K562 (cell line): ENCODE measurements around the gene KPNB1. TPM values are rescaled to one million over a fixed set of nuclear protein-coding genes. Genes with fewer than 3 reads are reported as not detected.

Source experiments
- ATAC-seq: fragments of 200-7000 bp; cut with Tn5 transposase; 3 replicates; pipeline ENCODE4 v1.9.1; 2020; ENCODE audit warnings: moderate library complexity
- BruUV-seq: library from RNA; stranded (reverse); fragments of 400-500 nt; replicated peaks from 2 replicates; lab custom pipeline; 2021; lab: Mats Ljungman, UMichigan
- CTCF ChIA-PET: fragments of 300-600 bp; formaldehyde crosslinking; extraction: SDS; loops from one replicate; lab custom pipeline; 2021; ENCODE audit warnings: low intra/inter-chr PET ratio; lab: Yijun Ruan, JAX
- POLR2A ChIA-PET: fragments of 300-600, 350-650 bp; sonication (Branson Sonifier 250); formaldehyde crosslinking; extraction: SDS; loops from one replicate; lab custom pipeline; 2021; ENCODE audit warnings: antibody characterized with exemption, inconsistent platforms; lab: Yijun Ruan, JAX
- DNase-seq, 4 experiments: peaks; one replicate each; pipeline versions ENCODE4 v3.0.0 to v3.0.0-alpha.2; 2011 to 2018; ENCODE audit warnings: low spot score in 3 of 4, mixed read lengths in 3 of 4; ENCODE audit errors: extremely low read depth in 1 of 4
- FAIRE-seq: peaks from 2 replicates; lab custom pipeline; 2011; peaks lifted over from hg19 to GRCh38; lab: Jason Lieb, UNC
- H2AFZ ChIP-seq: 2 replicates; pipeline ENCODE4 v1.6.0; 2011; ENCODE audit warnings: low read depth, low read length, control low read depth, inconsistent platforms
- H3K27ac ChIP-seq: fragments of 200-600 bp; 3 replicates; pipeline ENCODE4 v1.8.0; 2011; ENCODE audit warnings: low read depth, mild to moderate bottlenecking, control low read depth, inconsistent platforms, low read length, moderate library complexity, mixed read lengths; ENCODE audit errors: extremely low read depth
- H3K27me3 ChIP-seq, 2 experiments: fragments of 300-600 bp in 1 of 2; 2 replicates in 1 of 2; 3 replicates in 1 of 2; pipeline versions ENCODE4 v1.6.0 to v1.8.0; 2011; ENCODE audit warnings: inconsistent platforms in 2 of 2, low read length in 2 of 2, mild to moderate bottlenecking in 1 of 2, mixed read lengths in 1 of 2, moderate library complexity in 1 of 2; ENCODE audit not compliant: control insufficient read depth in 2 of 2, insufficient read depth in 2 of 2
- H3K36me3 ChIP-seq: fragments of 300-600 bp; 3 replicates; pipeline ENCODE4 v1.8.0; 2011; ENCODE audit warnings: mild to moderate bottlenecking, low read length, inconsistent platforms; ENCODE audit not compliant: control insufficient read depth, insufficient read depth
- H3K4me1 ChIP-seq, 2 experiments: fragments of 200-600 bp in 1 of 2; replicated peaks in 1 of 2; 2 replicates in 1 of 2; 3 replicates in 1 of 2; pipeline versions ENCODE4 v1.5.1 to v1.8.0; 2011; ENCODE audit warnings: inconsistent platforms in 2 of 2, low read length in 2 of 2, mild to moderate bottlenecking in 1 of 2, mixed read lengths in 1 of 2, moderate library complexity in 1 of 2; ENCODE audit not compliant: control insufficient read depth in 2 of 2, insufficient read depth in 2 of 2
- H3K4me2 ChIP-seq: 2 replicates; pipeline ENCODE4 v1.6.1; 2011; ENCODE audit warnings: low read length, control low read depth, inconsistent platforms, mixed read lengths; ENCODE audit not compliant: insufficient read depth
- H3K4me3 ChIP-seq: fragments of 200-600 bp; sonication (generic), shearing (Covaris generic); 2 replicates; pipeline ENCODE4 v1.5.1; 2016; ENCODE audit warnings: control low read depth, inconsistent platforms
- H3K79me2 ChIP-seq: fragments of 200-600 bp; 3 replicates; pipeline ENCODE4 v1.8.0; 2011; ENCODE audit warnings: low read length, inconsistent platforms; ENCODE audit not compliant: control insufficient read depth, insufficient read depth
- H3K9ac ChIP-seq, 2 experiments: 2 replicates each; pipeline versions ENCODE4 v1.6.0 to v1.6.1; 2011; ENCODE audit warnings: low read depth in 2 of 2, low read length in 2 of 2, control low read depth in 1 of 2, inconsistent platforms in 1 of 2, mild to moderate bottlenecking in 1 of 2, mixed read lengths in 1 of 2; ENCODE audit not compliant: insufficient read depth in 1 of 2
- H3K9me1 ChIP-seq: one replicate; pipeline ENCODE4 v1.6.0; 2011; ENCODE audit warnings: inconsistent platforms, mild to moderate bottlenecking, low read length, moderate library complexity; ENCODE audit not compliant: control insufficient read depth, insufficient read depth
- H3K9me3 ChIP-seq: replicated peaks from 2 replicates; pipeline ENCODE4 v1.5.1; 2011; ENCODE audit warnings: low read depth, low read length, inconsistent platforms; ENCODE audit not compliant: control insufficient read depth, insufficient read depth
- H4K20me1 ChIP-seq: replicated peaks from 2 replicates; pipeline ENCODE4 v1.6.1; 2011; ENCODE audit warnings: low read length, inconsistent platforms, mixed read lengths; ENCODE audit not compliant: control insufficient read depth, insufficient read depth
- DDX20 ChIP-seq: fragments of 450-650 bp; IDR thresholded peaks from 2 replicates; pipeline ENCODE4 v1.6.1; 2016; ENCODE audit warnings: missing genetic modification characterization, low read depth, mild to moderate bottlenecking, missing compliant biosample characterization, moderate library complexity
- KHSRP ChIP-seq: fragments of 450-650 bp; IDR thresholded peaks from 2 replicates; pipeline ENCODE4 v1.6.1; 2017
- MXI1 ChIP-seq: IDR thresholded peaks from 2 replicates; pipeline ENCODE4 v1.6.1; 2011; ENCODE audit warnings: low read depth, mild to moderate bottlenecking, improper control_type of control experiment, low read length
- PRPF4 ChIP-seq: fragments of 200-400 bp; formaldehyde crosslinking; IDR thresholded peaks from one replicate; pipeline ENCODE4 v1.6.1; 2017; ENCODE audit warnings: low read length, low read depth, mild to moderate bottlenecking; ENCODE audit not compliant: insufficient read depth, poor library complexity, severe bottlenecking
- SOX6 ChIP-seq: fragments of 450-650 bp; IDR thresholded peaks from 2 replicates; pipeline ENCODE4 v1.6.1; 2014; ENCODE audit warnings: mild to moderate bottlenecking
- SRSF7 ChIP-seq: fragments of 200-400 bp; formaldehyde crosslinking; optimal IDR thresholded peaks from 2 replicates; pipeline ENCODE3; 2017; ENCODE audit warnings: mild to moderate bottlenecking, low read depth, low read length
- STAT5A ChIP-seq: IDR thresholded peaks from 2 replicates; pipeline ENCODE4 v1.6.1; 2012; ENCODE audit warnings: low read length, inconsistent platforms, borderline replicate concordance
- ZEB2 ChIP-seq: fragments of 450-650 bp; IDR thresholded peaks from 2 replicates; pipeline ENCODE4 v1.6.1; 2016
- WGBS: fragments of 100-300 bp; shearing (Covaris generic); methylation state at CpG from one replicate; pipeline ENCODE4 v1.1.6; 2016; ENCODE audit warnings: low coverage, mixed read lengths; ENCODE audit not compliant: insufficient coverage; ENCODE audit errors: missing lambda C conversion rate; 5-methylcytosine and 5-hydroxymethylcytosine counted together
- in situ Hi-C: fragments of 300-500 bp; cut with MboI; formaldehyde crosslinking; loops from 4 replicates; pipeline ENCODE4 v1.15.0; 2018; ENCODE audit warnings: inconsistent platforms, mixed read lengths
- intact Hi-C: fragments of 100-400 bp; cut with micrococcal nuclease; formaldehyde crosslinking; loops from 2 replicates; pipeline ENCODE4 v1.14.2; 2022
- polyA plus RNA-seq, 8 experiments: library from polyadenylated mRNA; depleted of rRNA in 4 of 8; stranded (reverse) in 5 of 8; unstranded in 3 of 8; fragments of >200 nt; fragmentation: Nextera tagmentation in 2 of 8; fragmentation: Illumina TruSeq in 1 of 8; extraction: Ambion mirVana in 2 of 8; extraction: Trizol in 1 of 8; gene quantifications; 2 replicates each; pipeline versions ENCODE4 v1.2.1 to v1.2.3, GENCODE V29; 2011 to 2014; ENCODE audit warnings: inconsistent platforms in 1 of 8, missing spikeins in 1 of 8
- total RNA-seq, 7 experiments: library from RNA; depleted of rRNA in 6 of 7; stranded (reverse); fragments of >200 nt in 6 of 7; fragmentation: Illumina TruSeq in 2 of 7; extraction: Trizol in 2 of 7; gene quantifications; 2 replicates each; pipeline versions ENCODE4 v1.2.1 to v1.2.3, GENCODE V29; 2011 to 2021; ENCODE audit warnings: low replicate concordance in 1 of 7
- TF ChIP-seq, protein P1 (sequence below): sonication (generic); formaldehyde crosslinking; IDR thresholded peaks from 2 replicates; pipeline ENCODE4 v1.9.0; 2022; ENCODE audit warnings: mild to moderate bottlenecking, missing genetic modification reagents
- TF ChIP-seq, protein P2 (sequence below), 2 experiments: fragments of 450-650 bp in 1 of 2; sonication (generic) in 1 of 2; formaldehyde crosslinking in 1 of 2; IDR thresholded peaks in 1 of 2; conservative IDR thresholded peaks in 1 of 2; 2 replicates each; pipeline versions ENCODE4 v1.6.1 to v1.8.1; 2016 to 2023; ENCODE audit warnings: mild to moderate bottlenecking in 2 of 2, moderate library complexity in 2 of 2, inconsistent platforms in 1 of 2, missing genetic modification reagents in 1 of 2

KPNB1 gene
- total and polyA plus RNA-seq, 9 of the 15 experiments (the other 6 are each of a cell fraction or from before 2014, with no cell fraction given): 154 to 622 (median 354) TPM

DNA sequence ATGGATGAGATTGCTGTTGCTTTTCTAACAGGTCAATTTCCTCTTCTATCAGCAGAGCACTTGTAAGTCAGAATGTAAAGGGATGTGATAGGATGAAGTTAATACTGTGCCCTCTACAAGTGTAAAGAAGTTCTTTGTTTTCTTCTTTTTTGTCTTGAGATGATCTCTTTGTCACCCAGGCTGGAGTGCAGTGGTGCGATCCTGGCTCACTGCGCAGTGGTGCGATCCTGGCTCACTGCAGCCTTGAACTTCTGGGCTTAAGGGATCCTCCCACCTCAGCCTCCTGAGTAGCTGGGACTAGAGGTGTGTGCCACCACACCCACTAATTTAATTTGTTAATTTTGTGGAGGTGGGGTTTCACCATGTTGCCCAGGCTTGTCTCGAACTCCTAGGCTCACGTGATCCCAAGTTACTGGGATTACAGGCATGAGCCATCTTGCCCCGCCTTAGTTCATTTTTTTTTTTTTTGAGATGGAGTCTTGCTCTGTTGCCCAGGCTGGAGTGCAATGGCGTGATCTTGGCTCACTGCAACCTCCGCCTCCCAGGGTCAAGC is 21.6 kb upstream of the KPNB1 start:
- H3K4me3 ChIP-seq: no peak overlapping the region
- H3K27ac ChIP-seq: no peak overlapping the region
- intact Hi-C loops (no loop called here), in situ Hi-C loops (no loop called here)
- WGBS: 66% methylated on average over 8 of the region's 8 CpGs
- H3K9me3 ChIP-seq: no peaks in the 10 kb centered on the region
- H3K27me3 ChIP-seq: no peaks in the 10 kb centered on the region
- no peak overlapping the region for H2AFZ ChIP-seq
- no peak overlapping the region for H3K9ac ChIP-seq
- ATAC-seq (no peak), FAIRE-seq (no peak), DNase-seq (no peak)
- BruUV-seq: no TSS peak
- TF ChIP-seq, protein P1, sequence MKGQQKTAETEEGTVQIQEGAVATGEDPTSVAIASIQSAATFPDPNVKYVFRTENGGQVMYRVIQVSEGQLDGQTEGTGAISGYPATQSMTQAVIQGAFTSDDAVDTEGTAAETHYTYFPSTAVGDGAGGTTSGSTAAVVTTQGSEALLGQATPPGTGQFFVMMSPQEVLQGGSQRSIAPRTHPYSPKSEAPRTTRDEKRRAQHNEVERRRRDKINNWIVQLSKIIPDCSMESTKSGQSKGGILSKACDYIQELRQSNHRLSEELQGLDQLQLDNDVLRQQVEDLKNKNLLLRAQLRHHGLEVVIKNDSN (CRISPR knock-in tag): no peak
- TF ChIP-seq KHSRP (no peak), SRSF7 (no peak), ZEB2 (no peak), SOX6 (no peak), PRPF4 (no peak), MXI1 (no peak), STAT5A (no peak), DDX20 (tag) (no peak)
- TF ChIP-seq, protein P2, sequence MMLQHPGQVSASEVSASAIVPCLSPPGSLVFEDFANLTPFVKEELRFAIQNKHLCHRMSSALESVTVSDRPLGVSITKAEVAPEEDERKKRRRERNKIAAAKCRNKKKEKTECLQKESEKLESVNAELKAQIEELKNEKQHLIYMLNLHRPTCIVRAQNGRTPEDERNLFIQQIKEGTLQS (IDR thresholded peaks at IDR 0.05): no peak
- TF ChIP-seq, protein P2 (CRISPR knock-in tag; conservative IDR thresholded peaks at IDR 0.05): no peak
- H3K36me3 ChIP-seq: peaks cover 11% of the 10 kb centered on the region; the same call in 1 of the 3 replicates
- H4K20me1 ChIP-seq: no peaks in the 10 kb centered on the region
- ChIA-PET CTCF (interaction anchor here (0.6 kb wide), 1 partner anchor 267 kb away, joined by 3 read pairs; no protein-coding TSS in a partner anchor), POLR2A (interaction anchor here (0.9 to 2.4 kb wide), 2 partner anchors 9 to 20 kb away, joined by 3 to 9 read pairs; no protein-coding TSS in a partner anchor)
- H3K4me2 ChIP-seq: no peak overlapping the region
- H3K79me2 ChIP-seq: no peaks in the 10 kb centered on the region
- H3K9me1 ChIP-seq: no peaks in the 10 kb centered on the region
- peaks cover 0 to 7% of the 10 kb centered on the region in 2 experiments; a peak in 3 of 5 replicates for H3K4me1 ChIP-seq
